H1 (cell line): ENCODE data around the gene MLNR. TPM values are rescaled to one million over a fixed set of nuclear protein-coding genes. Genes with fewer than 3 reads are reported as not detected.
A peak's percentile ranks its signal among the peaks of the same experiment; 100 is the strongest.

Experiments
- ASH2L ChIP-seq: fragments of 200-600, 300-600 bp; sonication (generic); IDR thresholded peaks from one replicate; pipeline ENCODE4 v1.7.1; 2017; ENCODE audit warnings: low read length
- ATF3 ChIP-seq: IDR thresholded peaks from 2 replicates; pipeline ENCODE4 v1.6.1; 2011; ENCODE audit warnings: low read depth, mild to moderate bottlenecking, low read length; ENCODE audit not compliant: insufficient read depth
- CHD2 ChIP-seq: IDR thresholded peaks from 2 replicates; pipeline ENCODE4 v1.6.1; 2012; ENCODE audit warnings: low read length, improper control_type of control experiment
- HDAC2 ChIP-seq, 2 experiments: fragments of 300-600 bp in 1 of 2; sonication (generic) in 1 of 2; IDR thresholded peaks; 2 replicates each; pipeline ENCODE4 v1.6.1; 2011 to 2012; ENCODE audit warnings: low read depth in 2 of 2, low read length in 2 of 2, mild to moderate bottlenecking in 2 of 2, moderate library complexity in 2 of 2, borderline replicate concordance in 1 of 2, inconsistent platforms in 1 of 2
- KDM4A ChIP-seq: IDR thresholded peaks from one replicate; pipeline ENCODE4 v1.7.1; 2012; ENCODE audit warnings: low read depth, mild to moderate bottlenecking, moderate library complexity, low read length, inconsistent platforms; ENCODE audit not compliant: severe bottlenecking
- POLR2A ChIP-seq, 2 experiments: IDR thresholded peaks; 1 replicate in 1 of 2; 2 replicates in 1 of 2; pipeline ENCODE4 v1.6.1; 2011; ENCODE audit warnings: low read depth in 2 of 2, low read length in 2 of 2, mild to moderate bottlenecking in 2 of 2; ENCODE audit errors: control extremely low read depth in 1 of 2
- POLR2AphosphoS5 ChIP-seq: IDR thresholded peaks from 2 replicates; pipeline ENCODE4 v1.6.1; 2011; ENCODE audit warnings: low read depth, low read length
- RBBP5 ChIP-seq: IDR thresholded peaks from 2 replicates; pipeline ENCODE4 v1.7.1; 2012; ENCODE audit warnings: low read depth, mild to moderate bottlenecking, inconsistent platforms, low read length, moderate library complexity, borderline replicate concordance
- SAP30 ChIP-seq: fragments of 300-600 bp; sonication (generic); IDR thresholded peaks from 2 replicates; pipeline ENCODE4 v1.7.1; 2012; ENCODE audit warnings: low read length, moderate library complexity, mild to moderate bottlenecking, inconsistent platforms; ENCODE audit not compliant: insufficient read depth, insufficient replicate concordance
- SUZ12 ChIP-seq: fragments of 200-600 bp; sonication (generic); IDR thresholded peaks from 2 replicates; pipeline ENCODE4 v1.6.1; 2012; ENCODE audit warnings: mild to moderate bottlenecking, inconsistent platforms, low read length, moderate library complexity, mixed read lengths
- TBP ChIP-seq: IDR thresholded peaks from 2 replicates; pipeline ENCODE4 v1.6.1; 2011; ENCODE audit warnings: low read depth, low read length, improper control_type of control experiment
- TCF12 ChIP-seq: IDR thresholded peaks from 2 replicates; pipeline ENCODE4 v1.6.1; 2011; ENCODE audit warnings: low read depth, mild to moderate bottlenecking, low read length
- TEAD4 ChIP-seq: IDR thresholded peaks from 2 replicates; pipeline ENCODE4 v1.6.1; 2012; ENCODE audit warnings: low read depth, low read length, inconsistent platforms, mixed read lengths
- polyA plus RNA-seq, 7 experiments: library from polyadenylated mRNA; depleted of rRNA in 3 of 7; stranded (reverse) in 5 of 7; unstranded in 2 of 7; fragments of >200 nt in 5 of 7; fragments of 200-250 nt in 2 of 7; gene quantifications; 1 replicate in 5 of 7; 2 replicates in 1 of 7; 4 replicates in 1 of 7; pipeline versions ENCODE4 v1.2.1 to v1.2.3, GENCODE V29; 2011 to 2013; ENCODE audit warnings: missing spikeins in 2 of 7, mixed read lengths in 2 of 7
- total RNA-seq: library from RNA; stranded (reverse); fragmentation: NEBNext Ultra II Directional; extraction: Animal tissue kit (Norgen Biotek cat#: 25700); gene quantifications from 2 replicates; pipeline ENCODE4 v1.2.1, GENCODE V29; 2021
- TF ChIP-seq, protein P1 (sequence below): IDR thresholded peaks from 2 replicates; pipeline ENCODE4 v1.6.1; 2012; ENCODE audit warnings: inconsistent platforms

The MLNR gene
- total and polyA plus RNA-seq, 2 of the 8 experiments (the other 6 are each of a cell fraction or from before 2014, with no cell fraction given) = 0.24 to 0.29 TPM

- TF ChIP-seq ATF3 (peak; percentile 81), TBP (peak; percentile 65; the same call in 1 of the 2 replicates), POLR2A (IDR thresholded peaks at IDR 0.05; ENCODE audit: control extremely low read depth in 1 of 2, low read depth in 2 of 2, low read length in 2 of 2) (peak; percentile 63 to 75), SUZ12 (no peak), RBBP5 (peak; percentile 45), TEAD4 (0 out of 2 replicates have a peak, but pooled peaks have one; percentile 13), TCF12 (no peak), CHD2 (peak; percentile 36; the same call in 1 of the 2 replicates), HDAC2 (IDR thresholded peaks at IDR 0.05; ENCODE audit: borderline replicate concordance in 1 of 2, low read depth in 2 of 2, low read length in 2 of 2) (peak in 1 of 2 experiments; percentile 85; a peak in 1 of 4 replicates), ASH2L (peak; percentile 64), POLR2AphosphoS5 (peak; percentile 55), SAP30 (peak; percentile 96), KDM4A (peak; percentile 76)
- TF ChIP-seq, protein P1, sequence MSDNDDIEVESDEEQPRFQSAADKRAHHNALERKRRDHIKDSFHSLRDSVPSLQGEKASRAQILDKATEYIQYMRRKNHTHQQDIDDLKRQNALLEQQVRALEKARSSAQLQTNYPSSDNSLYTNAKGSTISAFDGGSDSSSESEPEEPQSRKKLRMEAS = peak; percentile 25; the same call in 1 of the 2 replicates
Measured at GRCh38 chr13:49247643-49248621, 27.8 kb downstream of the MLNR start, which contains the start of gene CDADC1 (continued).
